Measurements from ENCODE around the gene SORCS1. TPM values are rescaled to one million over a fixed set of nuclear protein-coding genes. Genes with fewer than 3 reads are reported as not detected.

SORCS1 gene
- total RNA-seq, 3 donors from 2014 or later, result 0.73 to 3.3 (median 2.9) TPM

DNA sequence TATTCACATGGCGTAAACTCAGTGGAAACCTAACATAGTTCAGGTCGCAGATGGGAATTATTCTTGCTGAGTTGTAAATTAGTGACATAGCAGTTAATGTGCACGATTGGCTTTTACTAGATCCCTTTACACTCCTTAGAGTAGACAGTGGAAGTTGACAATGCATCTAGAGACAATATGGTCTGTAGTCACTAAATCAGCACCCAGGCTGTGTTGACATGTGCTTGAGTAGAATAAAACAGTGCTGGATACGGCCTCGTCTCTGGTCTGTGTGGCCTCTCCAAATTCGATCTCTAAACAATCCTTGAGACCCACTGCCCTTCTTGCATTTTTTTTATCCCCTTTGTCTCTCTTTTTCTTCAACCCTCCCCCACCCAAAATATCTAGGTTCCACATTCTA lies 615.7 kb downstream of the SORCS1 start:
- no peak for DNase-seq (ENCODE audit: low spot score in 2 of 2)
- intact Hi-C loops (cut with DNase I; ENCODE audit: low total_unique reads), result no loop called here
- H3K27me3 ChIP-seq, result no peaks in the 10 kb centered on the region
- H3K27ac ChIP-seq, result no peak overlapping the region
- H3K9me3 ChIP-seq, result no peaks in the 10 kb centered on the region
- TF ChIP-seq POLR2A (IDR thresholded peaks at IDR 0.05), result no peak
- TF ChIP-seq, protein P1, sequence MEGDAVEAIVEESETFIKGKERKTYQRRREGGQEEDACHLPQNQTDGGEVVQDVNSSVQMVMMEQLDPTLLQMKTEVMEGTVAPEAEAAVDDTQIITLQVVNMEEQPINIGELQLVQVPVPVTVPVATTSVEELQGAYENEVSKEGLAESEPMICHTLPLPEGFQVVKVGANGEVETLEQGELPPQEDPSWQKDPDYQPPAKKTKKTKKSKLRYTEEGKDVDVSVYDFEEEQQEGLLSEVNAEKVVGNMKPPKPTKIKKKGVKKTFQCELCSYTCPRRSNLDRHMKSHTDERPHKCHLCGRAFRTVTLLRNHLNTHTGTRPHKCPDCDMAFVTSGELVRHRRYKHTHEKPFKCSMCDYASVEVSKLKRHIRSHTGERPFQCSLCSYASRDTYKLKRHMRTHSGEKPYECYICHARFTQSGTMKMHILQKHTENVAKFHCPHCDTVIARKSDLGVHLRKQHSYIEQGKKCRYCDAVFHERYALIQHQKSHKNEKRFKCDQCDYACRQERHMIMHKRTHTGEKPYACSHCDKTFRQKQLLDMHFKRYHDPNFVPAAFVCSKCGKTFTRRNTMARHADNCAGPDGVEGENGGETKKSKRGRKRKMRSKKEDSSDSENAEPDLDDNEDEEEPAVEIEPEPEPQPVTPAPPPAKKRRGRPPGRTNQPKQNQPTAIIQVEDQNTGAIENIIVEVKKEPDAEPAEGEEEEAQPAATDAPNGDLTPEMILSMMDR (IDR thresholded peaks at IDR 0.05), result no peak
- TF ChIP-seq POLR2AphosphoS5 (IDR thresholded peaks at IDR 0.05), result no peak
- no peaks in the 10 kb centered on the region for H3K4me1 ChIP-seq
- no peaks in the 10 kb centered on the region for H3K36me3 ChIP-seq
- H3K4me3 ChIP-seq, result no peak overlapping the region

DNA sequence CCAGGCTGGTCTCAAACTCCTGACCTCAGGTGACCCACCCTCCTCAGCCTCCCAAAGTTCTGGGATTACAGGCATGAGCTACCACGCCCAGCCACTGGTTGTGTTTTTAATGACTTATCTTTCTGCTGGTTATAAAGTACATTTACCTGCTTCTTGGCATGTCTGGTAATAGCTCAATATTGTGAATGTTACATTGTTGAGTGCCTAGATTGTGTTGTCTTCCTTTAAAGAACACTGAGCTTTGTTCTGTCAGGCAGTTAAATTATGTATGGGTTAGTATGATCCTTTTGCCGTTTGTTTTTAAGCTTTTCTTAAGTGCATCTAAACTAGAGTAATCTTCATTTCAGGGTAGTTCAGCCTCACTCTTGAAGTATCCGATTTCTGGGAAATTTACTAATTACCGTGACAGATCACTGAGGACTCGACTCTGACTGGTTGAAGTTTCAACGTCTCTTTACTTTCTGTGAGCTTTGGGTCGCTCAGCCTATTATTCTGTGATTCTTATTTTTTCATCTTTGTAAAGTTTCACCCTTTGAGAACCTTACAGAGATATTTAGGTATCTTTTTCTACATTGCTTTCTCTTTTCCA lies 617.4 kb downstream of the SORCS1 start:
- no peak for TF ChIP-seq POLR2AphosphoS5 (IDR thresholded peaks at IDR 0.05)
- TF ChIP-seq, protein P1 (IDR thresholded peaks at IDR 0.05), result no peak
- no peak for TF ChIP-seq POLR2A (IDR thresholded peaks at IDR 0.05)

DNA sequence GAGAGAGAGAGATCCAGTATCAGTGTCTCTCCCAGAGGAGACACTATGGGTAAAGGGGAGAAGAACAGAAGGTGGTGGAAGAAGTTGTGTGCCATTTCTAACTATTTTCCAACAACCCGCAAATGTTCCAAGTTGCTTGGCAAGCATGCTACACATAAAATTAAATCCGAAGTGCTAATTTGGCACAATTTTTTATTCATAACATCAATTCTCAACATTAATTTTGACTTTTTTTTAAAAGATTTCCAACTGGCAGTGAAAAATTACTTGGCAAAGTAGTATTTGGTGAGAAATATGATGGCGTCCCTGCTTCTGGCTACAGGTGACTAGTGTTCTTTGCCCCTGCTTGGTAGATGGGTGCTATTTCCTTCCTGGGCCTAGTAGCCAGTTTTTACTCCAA lies 622.0 kb downstream of the SORCS1 start:
- Histone ChIP-seq H3K9me3 (no peaks in the 10 kb centered on the region), H3K4me3 (no peak overlapping the region), H3K27me3 (no peaks in the 10 kb centered on the region), H3K27ac (no peak overlapping the region), H3K4me1 (no peaks in the 10 kb centered on the region), H3K36me3 (no peaks in the 10 kb centered on the region)
- intact Hi-C loops (cut with DNase I; ENCODE audit: low total_unique reads), result no loop called here
- TF ChIP-seq POLR2AphosphoS5 (IDR thresholded peaks at IDR 0.05), result no peak
- TF ChIP-seq, protein P1 (IDR thresholded peaks at IDR 0.05), result no peak
- no peak for TF ChIP-seq POLR2A (IDR thresholded peaks at IDR 0.05)
- DNase-seq (ENCODE audit: low spot score in 2 of 2), result no peak

More for the DNA sequence above, 617.4 kb downstream of the SORCS1 start:
- no peak overlapping the region for H3K4me3 ChIP-seq
- H3K9me3 ChIP-seq, result no peaks in the 10 kb centered on the region
- no peak overlapping the region for H3K27ac ChIP-seq
- no peaks in the 10 kb centered on the region for H3K27me3 ChIP-seq
- no peaks in the 10 kb centered on the region for H3K36me3 ChIP-seq
- H3K4me1 ChIP-seq, result no peaks in the 10 kb centered on the region
- no peak for DNase-seq (ENCODE audit: low spot score in 2 of 2)
- intact Hi-C loops (cut with DNase I; ENCODE audit: low total_unique reads), result no loop called here

DNA sequence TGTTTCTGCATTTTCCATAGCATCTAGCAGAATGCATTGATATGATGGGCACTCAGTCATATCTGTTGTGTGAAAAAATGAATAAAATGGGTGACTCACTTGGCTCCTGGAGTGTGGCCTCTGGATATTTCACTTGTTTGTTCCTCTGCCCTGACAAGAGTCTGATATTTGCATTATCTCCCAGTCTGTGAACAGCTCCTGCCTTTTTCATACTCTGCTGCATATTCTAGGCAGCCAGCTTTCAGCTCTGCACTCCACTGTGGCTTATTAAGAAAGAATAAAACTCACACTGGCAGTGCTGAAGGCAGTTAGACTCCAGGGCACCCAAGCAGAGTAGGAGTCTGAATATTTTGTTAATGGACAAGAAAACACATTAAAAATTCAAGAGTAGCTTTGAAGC lies 623.9 kb downstream of the SORCS1 start:
- no peak overlapping the region for H3K27ac ChIP-seq
- intact Hi-C loops (cut with DNase I; ENCODE audit: low total_unique reads), result no loop called here
- no peak for DNase-seq (ENCODE audit: low spot score in 2 of 2)
- no peak overlapping the region for H3K4me3 ChIP-seq
- no peaks in the 10 kb centered on the region for H3K4me1 ChIP-seq
- H3K27me3 ChIP-seq, result no peaks in the 10 kb centered on the region
- TF ChIP-seq POLR2A (IDR thresholded peaks at IDR 0.05) (no peak), POLR2AphosphoS5 (IDR thresholded peaks at IDR 0.05) (no peak)
- TF ChIP-seq, protein P1 (IDR thresholded peaks at IDR 0.05), result no peak
- H3K36me3 ChIP-seq, result no peaks in the 10 kb centered on the region
- no peaks in the 10 kb centered on the region for H3K9me3 ChIP-seq

DNA sequence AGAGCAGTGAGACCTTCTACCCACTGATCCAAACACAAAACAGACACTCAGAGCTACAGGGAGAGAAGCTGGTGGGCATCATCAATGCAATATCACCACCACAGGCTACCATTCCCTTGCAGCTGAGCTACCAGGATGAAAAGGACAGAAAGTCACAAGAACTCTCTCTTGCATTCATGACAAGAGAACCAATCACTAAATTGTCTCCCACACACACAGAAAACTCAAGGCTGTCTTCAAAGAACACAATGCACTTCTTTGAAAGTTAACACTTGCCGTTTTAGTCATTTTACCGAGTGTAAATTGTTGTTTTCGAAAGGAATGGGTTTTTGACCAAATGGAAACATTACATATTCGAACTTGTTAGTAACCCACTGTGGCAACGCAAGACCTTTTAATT lies 626.6 kb downstream of the SORCS1 start:
- Histone ChIP-seq H3K9me3 (no peaks in the 10 kb centered on the region), H3K27me3 (no peaks in the 10 kb centered on the region), H3K27ac (no peak overlapping the region), H3K4me3 (no peak overlapping the region), H3K36me3 (no peaks in the 10 kb centered on the region), H3K4me1 (no peaks in the 10 kb centered on the region)
- intact Hi-C loops (cut with DNase I; ENCODE audit: low total_unique reads), result no loop called here
- DNase-seq (ENCODE audit: low spot score in 2 of 2), result no peak
- TF ChIP-seq POLR2A (IDR thresholded peaks at IDR 0.05), result no peak
- TF ChIP-seq, protein P1 (IDR thresholded peaks at IDR 0.05), result no peak
- no peak for TF ChIP-seq POLR2AphosphoS5 (IDR thresholded peaks at IDR 0.05)
